Measurements from ENCODE around the gene ETV3L.

DNA sequence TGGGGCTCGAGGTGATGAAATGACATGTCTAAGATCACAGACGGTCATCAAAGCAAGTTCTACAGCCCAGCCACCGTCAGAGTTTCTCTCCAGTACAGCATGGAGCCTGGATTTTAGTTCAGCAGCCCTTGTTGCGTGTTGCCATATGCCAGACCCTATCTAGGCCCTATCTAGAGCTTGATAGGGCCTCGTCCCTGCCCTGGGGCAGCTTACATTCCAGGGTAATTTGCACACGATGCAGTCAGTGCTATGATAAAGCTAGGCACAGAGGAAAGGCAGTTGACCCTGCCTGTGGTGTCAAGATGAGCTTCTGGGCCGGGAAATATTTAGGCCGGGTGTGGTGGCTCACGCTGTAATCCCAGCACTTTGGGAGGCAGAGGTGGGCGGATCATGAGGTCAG is 18.9 kb downstream of the ETV3L start:
- no peak for TF ChIP-seq CTCF (IDR thresholded peaks at IDR 0.05 in 4 of 5, conservative IDR thresholded peaks at IDR 0.05 in 1 of 5)
- no peak for TF ChIP-seq POLR2A (IDR thresholded peaks at IDR 0.05)

All from gastrocnemius medialis (tissue), 4 donors.